ENCODE results near the gene INTS4. TPM values are rescaled to one million over a fixed set of nuclear protein-coding genes. Genes with fewer than 3 reads are reported as not detected.
"Not testable (repeated sequence)": the region's sequence is repeated elsewhere in the genome, so short reads cannot be mapped to it uniquely, and the experiment has no call there.

The INTS4 gene
- total and polyA plus RNA-seq, 2 of the 8 experiments (the other 6 are each of a cell fraction or from before 2014, with no cell fraction given) = 27.0 to 31.3 TPM

DNA sequence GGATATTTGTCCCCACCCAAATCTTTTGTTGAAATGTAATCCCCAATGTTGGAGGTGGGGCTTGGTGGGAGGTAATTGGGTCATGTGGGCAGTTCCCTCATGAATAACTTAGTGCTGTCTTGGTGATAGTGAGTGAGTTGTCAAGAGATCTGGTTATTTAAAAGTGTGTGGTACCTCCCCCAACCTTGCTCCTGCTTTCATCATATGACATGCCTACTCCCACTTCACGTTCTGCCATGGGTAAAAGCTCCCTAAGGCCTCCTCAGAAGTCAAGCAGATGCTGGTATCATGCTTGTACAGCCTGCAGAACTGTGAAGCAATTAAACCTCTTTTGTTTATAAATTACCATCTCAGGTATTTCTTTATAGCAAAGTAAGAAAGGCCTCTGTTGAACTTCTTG lies 143.0 kb downstream of the INTS4 start (continued):
- TF ChIP-seq PHF8 (conservative IDR thresholded peaks at IDR 0.05; ENCODE audit: low read depth, low read length) (no peak), TAF1 (IDR thresholded peaks at IDR 0.05; ENCODE audit: low read depth, low read length) (no peak)
- TF ChIP-seq, protein P1, sequence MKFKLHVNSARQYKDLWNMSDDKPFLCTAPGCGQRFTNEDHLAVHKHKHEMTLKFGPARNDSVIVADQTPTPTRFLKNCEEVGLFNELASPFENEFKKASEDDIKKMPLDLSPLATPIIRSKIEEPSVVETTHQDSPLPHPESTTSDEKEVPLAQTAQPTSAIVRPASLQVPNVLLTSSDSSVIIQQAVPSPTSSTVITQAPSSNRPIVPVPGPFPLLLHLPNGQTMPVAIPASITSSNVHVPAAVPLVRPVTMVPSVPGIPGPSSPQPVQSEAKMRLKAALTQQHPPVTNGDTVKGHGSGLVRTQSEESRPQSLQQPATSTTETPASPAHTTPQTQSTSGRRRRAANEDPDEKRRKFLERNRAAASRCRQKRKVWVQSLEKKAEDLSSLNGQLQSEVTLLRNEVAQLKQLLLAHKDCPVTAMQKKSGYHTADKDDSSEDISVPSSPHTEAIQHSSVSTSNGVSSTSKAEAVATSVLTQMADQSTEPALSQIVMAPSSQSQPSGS (IDR thresholded peaks at IDR 0.05; ENCODE audit: low read length) = no peak

DNA sequence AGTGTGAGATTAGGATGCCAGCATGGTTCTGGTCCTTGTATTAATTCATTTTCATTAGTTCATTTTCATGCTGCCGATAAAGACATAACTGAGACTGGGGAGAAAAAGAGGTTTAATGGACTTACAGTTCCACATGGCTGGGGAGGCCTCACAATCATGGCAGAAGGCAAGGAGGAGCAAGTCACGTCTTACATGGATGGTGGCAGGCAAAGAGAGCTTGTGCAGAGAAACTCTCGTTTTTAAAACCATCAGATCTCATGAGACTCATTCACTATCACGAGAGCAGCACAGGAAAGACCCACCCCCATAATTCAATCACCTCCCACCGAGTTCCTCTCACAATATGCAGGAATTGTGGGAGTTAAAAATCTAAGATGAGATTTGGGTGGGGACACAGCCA lies 150.8 kb downstream of the INTS4 start:
- H4K20me1 ChIP-seq (replicated peaks in 1 of 2; ENCODE audit: control insufficient read depth in 1 of 2, insufficient read depth in 2 of 2, low read length in 2 of 2); H3K9me3 ChIP-seq (ENCODE audit: insufficient read depth in 2 of 2, low read depth in 1 of 2, low read length in 1 of 2); H3K79me2 ChIP-seq (ENCODE audit: control insufficient read depth in 1 of 2, insufficient read depth in 2 of 2, low read length in 2 of 2); H3K23ac ChIP-seq (ENCODE audit: insufficient read length); H3K18ac ChIP-seq (ENCODE audit: extremely low read depth, low read length); H2BK120ac ChIP-seq (replicated peaks; ENCODE audit: low read depth, low read length); DNase-seq (ENCODE audit: low read depth in 1 of 2, low spot score in 2 of 2); H3K36me3 ChIP-seq (ENCODE audit: control insufficient read depth in 2 of 4, insufficient read depth in 4 of 4, low read length in 3 of 4); H3K27me3 ChIP-seq (replicated peaks in 1 of 4; ENCODE audit: control insufficient read depth in 3 of 4, extremely low read depth in 1 of 4, insufficient read depth in 3 of 4, low read length in 3 of 4); H3K27ac ChIP-seq (ENCODE audit: low read depth, low read length); H4K8ac ChIP-seq (ENCODE audit: extremely low read depth, insufficient read depth, low read length); H3K4me2 ChIP-seq (ENCODE audit: insufficient read depth in 1 of 2, low read depth in 2 of 2, low read length in 2 of 2); H4K91ac ChIP-seq (replicated peaks; ENCODE audit: insufficient read length, low read length); H4K5ac ChIP-seq (ENCODE audit: insufficient read length, low read depth, low read length); H3K56ac ChIP-seq (replicated peaks; ENCODE audit: insufficient read length, low read depth, low read length); H2BK15ac ChIP-seq (ENCODE audit: low read length); H2BK20ac ChIP-seq (ENCODE audit: low read length); CTCF ChIA-PET (ENCODE audit: partially characterized antibody); H3K4me3 ChIP-seq (ENCODE audit: extremely low read depth in 1 of 4, insufficient read depth in 2 of 4, low read depth in 3 of 4, low read length in 4 of 4); H3K4me1 ChIP-seq (replicated peaks in 1 of 4; ENCODE audit: control insufficient read depth in 3 of 4, insufficient read depth in 4 of 4, low read length in 3 of 4); H3K14ac ChIP-seq (ENCODE audit: insufficient read length); H2AFZ ChIP-seq (ENCODE audit: low read length); FAIRE-seq; H2AK5ac ChIP-seq (ENCODE audit: low read depth, low read length); H3K4ac ChIP-seq (replicated peaks; ENCODE audit: insufficient read length, low read depth, low read length); H3K79me1 ChIP-seq (ENCODE audit: low read depth, low read length); H3K9ac ChIP-seq (replicated peaks in 1 of 4; ENCODE audit: extremely low read depth in 1 of 4, low read depth in 3 of 4, low read length in 3 of 4); H2BK5ac ChIP-seq (ENCODE audit: low read depth, low read length); H2BK12ac ChIP-seq (ENCODE audit: low read depth, low read length); H3K23me2 ChIP-seq (ENCODE audit: low read depth, low read length): not testable (repeated sequence)
- 88% methylated on average over 5 of the region's 5 CpGs; no CpG with 5 or more reads in 1 of the 2 experiments for WGBS, 2 experiments (ENCODE audit: extremely low coverage in 1 of 2, insufficient coverage in 1 of 2, insufficient read length in 1 of 2, insufficient replicate concordance in 2 of 2, low coverage in 1 of 2, low lambda C conversion rate in 2 of 2, missing lambda C conversion rate in 1 of 2)
- POLR2A ChIA-PET (ENCODE audit: partially characterized antibody) = interaction anchor here (0.7 kb wide), 1 partner anchor 24 kb away, joined by 3 read pairs; no protein-coding TSS in a partner anchor
